CD4-positive, alpha-beta T cell treated with Interleukin-17A for 1 hour (primary cell): ENCODE measurements around the gene KRT83.
"Not testable (repeated sequence)": the region's sequence is repeated elsewhere in the genome, so short reads cannot be mapped to it uniquely, and the experiment has no call there.

Experiments used
- DNase-seq: peaks from one replicate; pipeline ENCODE4 v3.0.0-alpha.2; 2020

The KRT83 gene

GRCh38 chr12:52331039-52331438, 9.8 kb upstream of the KRT83 start:
- no peak for DNase-seq

GRCh38 chr12:52327830-52328500, 6.8 kb upstream of the KRT83 start:
- no peak for DNase-seq

GRCh38 chr12:52327052-52327829, 6.0 kb upstream of the KRT83 start:
- peak; percentile 84 for DNase-seq

GRCh38 chr12:52324153-52324444, 2.9 kb upstream of the KRT83 start:
- no peak for DNase-seq

GRCh38 chr12:52323416-52324152, 2.4 kb upstream of the KRT83 start:
- DNase-seq = no peak

- no peak for DNase-seq
Measured at GRCh38 chr12:52323001-52323400, 1.8 kb upstream of the KRT83 start.

- no peak for DNase-seq
Measured at GRCh38 chr12:52322069-52322468, 871 bp upstream of the KRT83 start.

GRCh38 chr12:52321418-52321817, 220 bp upstream of the KRT83 start:
- DNase-seq = no peak

GRCh38 chr12:52319097-52319496, 2.1 kb downstream of the KRT83 start:
- no peak for DNase-seq

- DNase-seq = no peak
Measured at GRCh38 chr12:52318241-52318990, 2.8 kb downstream of the KRT83 start.

GRCh38 chr12:52317468-52318052, 3.6 kb downstream of the KRT83 start:
- no peak for DNase-seq

- no peak for DNase-seq
Measured at GRCh38 chr12:52316701-52317100, 4.5 kb downstream of the KRT83 start.

GRCh38 chr12:52316290-52316689, 4.9 kb downstream of the KRT83 start:
- DNase-seq = no peak

- DNase-seq = not testable (repeated sequence)
Measured at GRCh38 chr12:52315721-52316120, 5.5 kb downstream of the KRT83 start.

GRCh38 chr12:52314511-52314910, 6.7 kb downstream of the KRT83 start:
- DNase-seq = no peak

GRCh38 chr12:52313926-52314325, 7.3 kb downstream of the KRT83 start:
- DNase-seq = no peak

GRCh38 chr12:52313461-52313860, 7.7 kb downstream of the KRT83 start:
- no peak for DNase-seq

- DNase-seq = no peak
Measured at GRCh38 chr12:52312086-52312485, 9.1 kb downstream of the KRT83 start.

- no peak for DNase-seq
Measured at GRCh38 chr12:52311285-52311648, 9.9 kb downstream of the KRT83 start.

- no peak for DNase-seq
Measured at GRCh38 chr12:52310622-52311284, 10.4 kb downstream of the KRT83 start.

GRCh38 chr12:52308806-52309425, 12.3 kb downstream of the KRT83 start:
- no peak for DNase-seq
